ENCODE measurements around the gene ELOVL4. TPM values are rescaled to one million over a fixed set of nuclear protein-coding genes. Genes with fewer than 3 reads are reported as not detected.

Gene ELOVL4
- total and polyA plus RNA-seq, 2 of the 4 experiments (the other 2 are of a cell fraction) = 2.2 to 2.3 TPM

DNA sequence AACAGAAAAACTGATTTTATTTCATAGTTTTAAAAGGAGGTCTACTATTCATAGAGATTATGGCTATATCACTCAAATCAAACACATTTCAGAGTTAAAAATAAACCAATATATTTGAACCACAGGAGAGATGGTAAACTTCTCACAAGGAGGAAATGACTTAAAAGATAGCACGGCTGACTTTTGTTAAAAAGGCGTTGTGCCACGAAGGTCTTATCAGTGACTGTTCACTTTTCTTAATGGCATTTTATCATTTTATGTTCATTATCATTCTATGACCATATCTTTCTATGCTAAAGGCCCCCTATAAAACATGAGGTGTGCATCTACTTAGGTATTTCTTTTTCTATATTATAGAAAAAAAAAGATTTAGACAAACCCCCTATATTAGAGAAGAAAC is 19.6 kb downstream of the ELOVL4 start:
- TF ChIP-seq MAZ (IDR thresholded peaks at IDR 0.05; ENCODE audit: borderline replicate concordance, low read depth, low read length) (no peak), POLR2A (IDR thresholded peaks at IDR 0.05; ENCODE audit: low read depth, low read length) (no peak), ELK1 (IDR thresholded peaks at IDR 0.05; ENCODE audit: borderline replicate concordance, low read depth, low read length) (no peak), NFE2L2 (IDR thresholded peaks at IDR 0.05; ENCODE audit: low read depth, low read length) (no peak), RCOR1 (IDR thresholded peaks at IDR 0.05; ENCODE audit: insufficient replicate concordance, low read length) (no peak), RFX5 (IDR thresholded peaks at IDR 0.05; ENCODE audit: low read depth, low read length) (no peak), CEBPB (IDR thresholded peaks at IDR 0.05; ENCODE audit: low read depth, low read length) (no peak), SMC3 (IDR thresholded peaks at IDR 0.05; ENCODE audit: low read depth, low read length) (no peak), MXI1 (IDR thresholded peaks at IDR 0.05; ENCODE audit: borderline replicate concordance, low read depth, low read length) (no peak), CTCF (conservative IDR thresholded peaks at IDR 0.05; ENCODE audit: low read depth, low read length) (no peak)
- TF ChIP-seq, protein P1, sequence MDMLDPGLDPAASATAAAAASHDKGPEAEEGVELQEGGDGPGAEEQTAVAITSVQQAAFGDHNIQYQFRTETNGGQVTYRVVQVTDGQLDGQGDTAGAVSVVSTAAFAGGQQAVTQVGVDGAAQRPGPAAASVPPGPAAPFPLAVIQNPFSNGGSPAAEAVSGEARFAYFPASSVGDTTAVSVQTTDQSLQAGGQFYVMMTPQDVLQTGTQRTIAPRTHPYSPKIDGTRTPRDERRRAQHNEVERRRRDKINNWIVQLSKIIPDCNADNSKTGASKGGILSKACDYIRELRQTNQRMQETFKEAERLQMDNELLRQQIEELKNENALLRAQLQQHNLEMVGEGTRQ (IDR thresholded peaks at IDR 0.05; ENCODE audit: low read depth, low read length) = no peak
- no peaks in the 10 kb centered on the region for H3K9me1 ChIP-seq (ENCODE audit: insufficient read depth, low read length)
- no TSS peak for BruUV-seq (replicated peaks)
- H3K4me1 ChIP-seq (ENCODE audit: control insufficient read depth, insufficient read depth, low read length) = no peaks in the 10 kb centered on the region
- no peaks in the 10 kb centered on the region for H3K36me3 ChIP-seq (ENCODE audit: control insufficient read depth, insufficient read depth, low read length)
- no peak overlapping the region for H3K14ac ChIP-seq (replicated peaks; ENCODE audit: low read depth, low read length)
- no peak for ATAC-seq (ENCODE audit: low read depth)
- H2AK5ac ChIP-seq (ENCODE audit: low read depth, low read length) = no peak overlapping the region
- WGBS, 2 experiments (ENCODE audit: extremely low coverage in 2 of 2, insufficient read length in 1 of 2) = no CpG with 5 or more reads among the region's 3 CpGs
- no peak overlapping the region for H2BK20ac ChIP-seq (ENCODE audit: low read depth, low read length)
- DNase-seq = no peak
- H3K79me1 ChIP-seq (ENCODE audit: low read depth in 1 of 2, low read length in 2 of 2) = peaks cover 5 to 6% of the 10 kb centered on the region in 2 experiments; a peak in 3 of 4 replicates
- dilution Hi-C loops (cut with HindIII; ENCODE audit: low sequenced_read_pairs, unreplicated experiment) = no loop called here
- H3K9me3 ChIP-seq (ENCODE audit: control insufficient read depth, insufficient read depth, low read length) = no peaks in the 10 kb centered on the region
- H3K9ac ChIP-seq (ENCODE audit: low read depth, low read length) = no peak overlapping the region
- no peak overlapping the region for H3K4ac ChIP-seq (ENCODE audit: low read depth, low read length)
- H3K4me3 ChIP-seq (ENCODE audit: insufficient read depth, low read depth, low read length) = no peak overlapping the region
- no peak overlapping the region for H2BK120ac ChIP-seq (ENCODE audit: low read depth, low read length)
- H3K56ac ChIP-seq (ENCODE audit: extremely low read depth, insufficient read depth, low read length) = no peak overlapping the region
- no peak overlapping the region for H3K27ac ChIP-seq (ENCODE audit: insufficient read depth, low read length)
- no peak overlapping the region for H4K91ac ChIP-seq (ENCODE audit: insufficient read depth, low read depth, low read length)
- H2AK9ac ChIP-seq (replicated peaks; ENCODE audit: low read depth, low read length, poor library complexity) = no peak overlapping the region
- H3K23ac ChIP-seq (ENCODE audit: low read depth, low read length) = no peak overlapping the region
- in situ Hi-C loops (cut with MboI; ENCODE audit: low sequenced_read_pairs) = no loop called here
- no peak overlapping the region for H4K8ac ChIP-seq (ENCODE audit: low read depth in 2 of 2, low read length in 2 of 2)
- no peaks in the 10 kb centered on the region for H3K27me3 ChIP-seq (ENCODE audit: control insufficient read depth, insufficient read depth, low read length)
- H3K18ac ChIP-seq (ENCODE audit: low read depth, low read length) = no peak overlapping the region
- CTCF ChIA-PET = no interaction called here
- H2AFZ ChIP-seq (replicated peaks; ENCODE audit: low read length, poor library complexity) = no peak overlapping the region
- no peak overlapping the region for H2BK15ac ChIP-seq (ENCODE audit: low read depth, low read length)
- H4K20me1 ChIP-seq (ENCODE audit: insufficient read depth, low read length) = no peaks in the 10 kb centered on the region
- no peak overlapping the region for H3K4me2 ChIP-seq (ENCODE audit: low read depth, low read length)
- H4K5ac ChIP-seq (ENCODE audit: low read depth, low read length) = no peak overlapping the region
- no peak overlapping the region for H2BK5ac ChIP-seq (ENCODE audit: low read depth, low read length, poor library complexity, severe bottlenecking)
- POLR2A ChIA-PET (ENCODE audit: unreplicated experiment) = no interaction called here
- intact Hi-C loops (cut with micrococcal nuclease) = no loop called here

Data from IMR-90 (cell line).